ENCODE data around the gene MYH9. TPM values are rescaled to one million over a fixed set of nuclear protein-coding genes. Genes with fewer than 3 reads are reported as not detected.

The MYH9 gene
- total RNA-seq, 1 experiment from 2014 or later = 258 TPM

GRCh38 chr22:36294801-36295200 lies 93.0 kb downstream of the MYH9 start:
- RAD21 ChIA-PET (ENCODE audit: low non-redundant PET in 1 of 2, low total read pairs in 2 of 2, uncharacterized antibody in 2 of 2, unreplicated experiment in 2 of 2) = no interaction called here
- TF ChIP-seq RAD21 (IDR thresholded peaks at IDR 0.05; ENCODE audit: low read depth) = no peak
- no peak for TF ChIP-seq CEBPB (IDR thresholded peaks at IDR 0.05; ENCODE audit: low read depth)
- no peak for TF ChIP-seq POLR2AphosphoS5 (IDR thresholded peaks at IDR 0.05; ENCODE audit: low read depth, low read length)
- no peak for TF ChIP-seq JUND (IDR thresholded peaks at IDR 0.05)
- no peak for TF ChIP-seq FOSL1 (IDR thresholded peaks at IDR 0.05; ENCODE audit: low read depth)
- TF ChIP-seq, protein P1, sequence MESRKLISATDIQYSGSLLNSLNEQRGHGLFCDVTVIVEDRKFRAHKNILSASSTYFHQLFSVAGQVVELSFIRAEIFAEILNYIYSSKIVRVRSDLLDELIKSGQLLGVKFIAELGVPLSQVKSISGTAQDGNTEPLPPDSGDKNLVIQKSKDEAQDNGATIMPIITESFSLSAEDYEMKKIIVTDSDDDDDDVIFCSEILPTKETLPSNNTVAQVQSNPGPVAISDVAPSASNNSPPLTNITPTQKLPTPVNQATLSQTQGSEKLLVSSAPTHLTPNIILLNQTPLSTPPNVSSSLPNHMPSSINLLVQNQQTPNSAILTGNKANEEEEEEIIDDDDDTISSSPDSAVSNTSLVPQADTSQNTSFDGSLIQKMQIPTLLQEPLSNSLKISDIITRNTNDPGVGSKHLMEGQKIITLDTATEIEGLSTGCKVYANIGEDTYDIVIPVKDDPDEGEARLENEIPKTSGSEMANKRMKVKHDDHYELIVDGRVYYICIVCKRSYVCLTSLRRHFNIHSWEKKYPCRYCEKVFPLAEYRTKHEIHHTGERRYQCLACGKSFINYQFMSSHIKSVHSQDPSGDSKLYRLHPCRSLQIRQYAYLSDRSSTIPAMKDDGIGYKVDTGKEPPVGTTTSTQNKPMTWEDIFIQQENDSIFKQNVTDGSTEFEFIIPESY (IDR thresholded peaks at IDR 0.05; ENCODE audit: extremely low read depth, insufficient replicate concordance, low read length) = no peak
- TF ChIP-seq ZFX (IDR thresholded peaks at IDR 0.05) = no peak
- no peak for TF ChIP-seq TCF7L2 (IDR thresholded peaks at IDR 0.05; ENCODE audit: borderline replicate concordance, extremely low read depth, insufficient read depth, insufficient read length)
- TF ChIP-seq ELF1 (IDR thresholded peaks at IDR 0.05; ENCODE audit: borderline replicate concordance, low read depth) = no peak
- TF ChIP-seq, protein P2, sequence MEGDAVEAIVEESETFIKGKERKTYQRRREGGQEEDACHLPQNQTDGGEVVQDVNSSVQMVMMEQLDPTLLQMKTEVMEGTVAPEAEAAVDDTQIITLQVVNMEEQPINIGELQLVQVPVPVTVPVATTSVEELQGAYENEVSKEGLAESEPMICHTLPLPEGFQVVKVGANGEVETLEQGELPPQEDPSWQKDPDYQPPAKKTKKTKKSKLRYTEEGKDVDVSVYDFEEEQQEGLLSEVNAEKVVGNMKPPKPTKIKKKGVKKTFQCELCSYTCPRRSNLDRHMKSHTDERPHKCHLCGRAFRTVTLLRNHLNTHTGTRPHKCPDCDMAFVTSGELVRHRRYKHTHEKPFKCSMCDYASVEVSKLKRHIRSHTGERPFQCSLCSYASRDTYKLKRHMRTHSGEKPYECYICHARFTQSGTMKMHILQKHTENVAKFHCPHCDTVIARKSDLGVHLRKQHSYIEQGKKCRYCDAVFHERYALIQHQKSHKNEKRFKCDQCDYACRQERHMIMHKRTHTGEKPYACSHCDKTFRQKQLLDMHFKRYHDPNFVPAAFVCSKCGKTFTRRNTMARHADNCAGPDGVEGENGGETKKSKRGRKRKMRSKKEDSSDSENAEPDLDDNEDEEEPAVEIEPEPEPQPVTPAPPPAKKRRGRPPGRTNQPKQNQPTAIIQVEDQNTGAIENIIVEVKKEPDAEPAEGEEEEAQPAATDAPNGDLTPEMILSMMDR (IDR thresholded peaks at IDR 0.05 in 2 of 3, conservative IDR thresholded peaks at IDR 0.05 in 1 of 3; ENCODE audit: borderline replicate concordance in 1 of 3, insufficient read depth in 1 of 3, low read depth in 2 of 3, low read length in 2 of 3) = no peak
- no peak for TF ChIP-seq SIN3A (IDR thresholded peaks at IDR 0.05; ENCODE audit: low read depth)
- Histone ChIP-seq H3K4me3 (replicated peaks in 1 of 2; ENCODE audit: low read depth in 1 of 2, low read length in 2 of 2) (no peak overlapping the region), H3K9me3 (ENCODE audit: control insufficient read depth in 1 of 2, insufficient read depth in 1 of 2, low read depth in 1 of 2, low read length in 2 of 2) (no peaks in the 10 kb centered on the region), H3K9me2 (ENCODE audit: insufficient read depth) (no peaks in the 10 kb centered on the region), H3K9ac (ENCODE audit: low read length) (no peak overlapping the region), H3K79me2 (ENCODE audit: insufficient read depth, low read length) (peaks cover 10% of the 10 kb centered on the region; the same call in 1 of the 2 replicates), H3K4me1 (ENCODE audit: control insufficient read depth in 1 of 2, insufficient read depth in 2 of 2, low read length in 2 of 2) (no peaks in the 10 kb centered on the region), H2AFZ (ENCODE audit: low read depth, low read length, poor library complexity, severe bottlenecking) (no peak overlapping the region), H3K4me2 (ENCODE audit: low read length) (no peak overlapping the region), H4K20me1 (ENCODE audit: insufficient read depth) (no peaks in the 10 kb centered on the region), H3K36me3 (ENCODE audit: control insufficient read depth in 1 of 2, insufficient read depth in 2 of 2, low read length in 2 of 2) (peaks cover 61 to 79% of the 10 kb centered on the region in 2 experiments), H3K27me3 (ENCODE audit: insufficient read depth, low read length) (no peaks in the 10 kb centered on the region), H3K27ac (ENCODE audit: low read depth, low read length) (no peak overlapping the region)
- CTCF ChIA-PET = interaction anchor here (1.3 kb wide), 1 partner anchor 17 kb away, joined by 4 read pairs; no protein-coding TSS in a partner anchor
- no TSS peak for BruUV-seq (replicated peaks)
- DNase-seq (ENCODE audit: low read depth, low spot score) (no peak), ATAC-seq (no peak)
- POLR2A ChIA-PET = no interaction called here
- intact Hi-C loops (cut with micrococcal nuclease) = no loop called here

Data from HCT116 (cell line).